IMR-90 (cell line): ENCODE results near the gene CDK5RAP3. TPM values are rescaled to one million over a fixed set of nuclear protein-coding genes. Genes with fewer than 3 reads are reported as not detected.

ENCODE experiments used
- ATAC-seq: fragments of 200-7000 bp; cut with Tn5 transposase; 2 replicates; pipeline ENCODE4 v1.9.1; 2020; ENCODE audit warnings: low read depth, mild to moderate bottlenecking, moderate library complexity
- Bru-seq: library from RNA; stranded (reverse); fragments of 400-500 nt; gene quantifications from one replicate; lab custom pipeline; 2021; lab: Mats Ljungman, UMichigan
- BruChase-seq, 2 experiments: library from RNA; stranded (reverse); fragments of 400-500 nt; gene quantifications; one replicate each; lab custom pipeline; 2021; lab: Mats Ljungman, UMichigan
- BruUV-seq: library from RNA; stranded (reverse); fragments of 400-500 nt; replicated peaks from 2 replicates; lab custom pipeline; 2021; lab: Mats Ljungman, UMichigan
- CTCF ChIA-PET: fragments of 300-600 bp; formaldehyde crosslinking; extraction: SDS; loops from one replicate; lab custom pipeline; 2021; ENCODE audit warnings: antibody characterized with exemption; lab: Yijun Ruan, JAX
- POLR2A ChIA-PET: fragments of 300-600 bp; sonication (Branson Sonifier 250); formaldehyde crosslinking; loops from one replicate; lab custom pipeline; 2022; ENCODE audit warnings: antibody characterized with exemption; ENCODE audit not compliant: unreplicated experiment; lab: Charles Lee
- DNase-seq: peaks from one replicate; pipeline ENCODE4 v3.0.0; 2013
- H2AFZ ChIP-seq: replicated peaks from 2 replicates; pipeline ENCODE3; 2013; ENCODE audit warnings: low read length, mild to moderate bottlenecking; ENCODE audit not compliant: poor library complexity
- H2AK5ac ChIP-seq: 2 replicates; pipeline ENCODE4 v1.6.1; 2013; ENCODE audit warnings: low read depth, low read length, inconsistent platforms
- H2AK9ac ChIP-seq: replicated peaks from 2 replicates; pipeline ENCODE3; 2013; ENCODE audit warnings: mild to moderate bottlenecking, low read depth, low read length, moderate library complexity; ENCODE audit not compliant: poor library complexity
- H2BK120ac ChIP-seq: 2 replicates; pipeline ENCODE4 v1.6.1; 2013; ENCODE audit warnings: low read depth, low read length, inconsistent platforms
- H2BK15ac ChIP-seq: 3 replicates; pipeline ENCODE4 v1.6.1; 2013; ENCODE audit warnings: low read depth, low read length, inconsistent platforms
- H2BK20ac ChIP-seq: 2 replicates; pipeline ENCODE4 v1.6.1; 2013; ENCODE audit warnings: low read depth, mild to moderate bottlenecking, inconsistent platforms, low read length, moderate library complexity
- H2BK5ac ChIP-seq: 2 replicates; pipeline ENCODE4 v1.6.1; 2013; ENCODE audit warnings: mild to moderate bottlenecking, low read depth, low read length, inconsistent platforms; ENCODE audit not compliant: poor library complexity, severe bottlenecking
- H3K14ac ChIP-seq: replicated peaks from 2 replicates; pipeline ENCODE4 v1.6.1; 2013; ENCODE audit warnings: low read depth, low read length, inconsistent platforms
- H3K18ac ChIP-seq: 2 replicates; pipeline ENCODE4 v1.6.1; 2013; ENCODE audit warnings: low read depth, low read length, control low read depth
- H3K23ac ChIP-seq: 2 replicates; pipeline ENCODE4 v1.6.1; 2013; ENCODE audit warnings: low read depth, low read length, inconsistent platforms
- H3K27ac ChIP-seq: 2 replicates; pipeline ENCODE4 v1.5.1; 2013; ENCODE audit warnings: mild to moderate bottlenecking, control low read depth, low read length; ENCODE audit not compliant: insufficient read depth
- H3K27me3 ChIP-seq: 2 replicates; pipeline ENCODE4 v1.6.1; 2013; ENCODE audit warnings: low read length; ENCODE audit not compliant: control insufficient read depth, insufficient read depth
- H3K36me3 ChIP-seq: 2 replicates; pipeline ENCODE4 v1.6.1; 2013; ENCODE audit warnings: low read length, mixed read lengths; ENCODE audit not compliant: control insufficient read depth, insufficient read depth
- H3K4ac ChIP-seq: 2 replicates; pipeline ENCODE4 v1.6.1; 2013; ENCODE audit warnings: low read depth, low read length, inconsistent platforms
- H3K4me1 ChIP-seq: 2 replicates; pipeline ENCODE4 v1.6.1; 2013; ENCODE audit warnings: low read length, mixed read lengths; ENCODE audit not compliant: control insufficient read depth, insufficient read depth
- H3K4me2 ChIP-seq: 2 replicates; pipeline ENCODE4 v1.6.1; 2013; ENCODE audit warnings: low read depth, mild to moderate bottlenecking, control low read depth, low read length, moderate library complexity
- H3K4me3 ChIP-seq: 2 replicates; pipeline ENCODE4 v1.5.1; 2013; ENCODE audit warnings: low read depth, mild to moderate bottlenecking, control low read depth, low read length, moderate library complexity; ENCODE audit not compliant: insufficient read depth
- H3K56ac ChIP-seq: 2 replicates; pipeline ENCODE4 v1.6.1; 2013; ENCODE audit warnings: low read length, inconsistent platforms; ENCODE audit not compliant: insufficient read depth; ENCODE audit errors: extremely low read depth
- H3K79me1 ChIP-seq, 2 experiments: 2 replicates each; pipeline ENCODE4 v1.6.1; 2013; ENCODE audit warnings: low read length in 2 of 2, inconsistent platforms in 1 of 2, low read depth in 1 of 2
- H3K9ac ChIP-seq: 2 replicates; pipeline ENCODE4 v1.6.1; 2013; ENCODE audit warnings: low read depth, low read length, control low read depth
- H3K9me1 ChIP-seq: 2 replicates; pipeline ENCODE4 v1.6.1; 2013; ENCODE audit warnings: low read length, inconsistent platforms; ENCODE audit not compliant: insufficient read depth
- H3K9me3 ChIP-seq: 2 replicates; pipeline ENCODE4 v1.6.1; 2013; ENCODE audit warnings: low read length; ENCODE audit not compliant: control insufficient read depth, insufficient read depth
- H4K20me1 ChIP-seq: 2 replicates; pipeline ENCODE4 v1.6.1; 2013; ENCODE audit warnings: low read length, inconsistent platforms; ENCODE audit not compliant: insufficient read depth
- H4K5ac ChIP-seq: 2 replicates; pipeline ENCODE4 v1.6.1; 2013; ENCODE audit warnings: mild to moderate bottlenecking, low read depth, low read length, control low read depth
- H4K8ac ChIP-seq, 2 experiments: 2 replicates each; pipeline ENCODE4 v1.6.1; 2013; ENCODE audit warnings: low read depth in 2 of 2, low read length in 2 of 2, control low read depth in 1 of 2, inconsistent platforms in 1 of 2
- H4K91ac ChIP-seq: 2 replicates; pipeline ENCODE4 v1.6.1; 2013; ENCODE audit warnings: low read depth, low read length, inconsistent platforms; ENCODE audit not compliant: insufficient read depth
- BHLHE40 ChIP-seq: fragments of 150-350 bp; IDR thresholded peaks from 2 replicates; pipeline ENCODE4 v1.6.1; 2016; ENCODE audit warnings: mild to moderate bottlenecking, low read depth, low read length
- CHD1 ChIP-seq: IDR thresholded peaks from 2 replicates; pipeline ENCODE4 v1.6.1; 2012; ENCODE audit warnings: low read depth, low read length, improper control_type of control experiment
- FOS ChIP-seq: fragments of 150-350 bp; IDR thresholded peaks from 2 replicates; pipeline ENCODE4 v1.6.1; 2016; ENCODE audit warnings: low read depth, low read length
- MAFK ChIP-seq: IDR thresholded peaks from 2 replicates; pipeline ENCODE4 v1.6.1; 2012; ENCODE audit warnings: low read depth, low read length, improper control_type of control experiment
- MAZ ChIP-seq: IDR thresholded peaks from 2 replicates; pipeline ENCODE4 v1.6.1; 2012; ENCODE audit warnings: low read depth, mild to moderate bottlenecking, low read length, improper control_type of control experiment, moderate library complexity, borderline replicate concordance
- MXI1 ChIP-seq: IDR thresholded peaks from 2 replicates; pipeline ENCODE4 v1.6.1; 2012; ENCODE audit warnings: low read depth, mild to moderate bottlenecking, low read length, moderate library complexity, borderline replicate concordance
- NFE2L2 ChIP-seq: fragments of 150-350 bp; IDR thresholded peaks from 2 replicates; pipeline ENCODE4 v1.6.1; 2016; ENCODE audit warnings: low read depth, mild to moderate bottlenecking, low read length
- POLR2A ChIP-seq: IDR thresholded peaks from 2 replicates; pipeline ENCODE4 v1.6.1; 2012; ENCODE audit warnings: mild to moderate bottlenecking, low read depth, low read length
- RAD21 ChIP-seq: IDR thresholded peaks from 2 replicates; pipeline ENCODE4 v1.6.1; 2012; ENCODE audit warnings: low read length, improper control_type of control experiment
- RCOR1 ChIP-seq: IDR thresholded peaks from 2 replicates; pipeline ENCODE4 v1.6.1; 2012; ENCODE audit warnings: mild to moderate bottlenecking, low read length, improper control_type of control experiment; ENCODE audit not compliant: insufficient replicate concordance
- RFX5 ChIP-seq: IDR thresholded peaks from 2 replicates; pipeline ENCODE4 v1.8.0; 2012; ENCODE audit warnings: low read depth, mild to moderate bottlenecking, low read length, moderate library complexity
- SMC3 ChIP-seq: fragments of 150-350 bp; IDR thresholded peaks from 2 replicates; pipeline ENCODE4 v1.6.1; 2016; ENCODE audit warnings: low read depth, mild to moderate bottlenecking, antibody characterized with exemption, low read length, moderate library complexity
- WGBS, 2 experiments: methylation state at CpG; one replicate each; pipeline versions ENCODE4 v1.1.5 to v1.1.7; 2013; ENCODE audit warnings: missing lambda C conversion rate in 2 of 2; ENCODE audit not compliant: insufficient read length in 1 of 2; ENCODE audit errors: extremely low coverage in 2 of 2; 5-methylcytosine and 5-hydroxymethylcytosine counted together
- dilution Hi-C: fragments of 300-500 bp; cut with HindIII; formaldehyde crosslinking; loops from one replicate; pipeline ENCODE4 v1.14.3; 2018; ENCODE audit warnings: low sequenced_read_pairs; ENCODE audit not compliant: unreplicated experiment
- in situ Hi-C: fragments of 300-500 bp; cut with MboI; formaldehyde crosslinking; loops from 3 replicates; pipeline ENCODE4 v1.14.3; 2019; ENCODE audit warnings: low sequenced_read_pairs, inconsistent platforms, mixed read lengths
- intact Hi-C: fragments of 100-400 bp; cut with micrococcal nuclease; formaldehyde crosslinking; loops from 2 replicates; pipeline ENCODE4 v1.10.0; 2022
- long read RNA-seq: library from polyadenylated mRNA; unstranded; transcript quantifications from one replicate; pipeline ENCODE4 v2.0.0, GENCODE V29; 2021; ENCODE audit not compliant: unreplicated experiment
- polyA plus RNA-seq, 3 experiments: library from polyadenylated mRNA; depleted of rRNA; stranded (reverse); fragments of >200 nt; gene quantifications; 2 replicates each; pipeline ENCODE4 v1.2.3, GENCODE V29; 2012; ENCODE audit warnings: low replicate concordance in 1 of 3
- total RNA-seq: library from RNA; depleted of rRNA; stranded (reverse); fragments of >200 nt; gene quantifications from 2 replicates; pipeline ENCODE4 v1.2.3, GENCODE V29; 2012; rRNA removed

Gene CDK5RAP3, protein sequence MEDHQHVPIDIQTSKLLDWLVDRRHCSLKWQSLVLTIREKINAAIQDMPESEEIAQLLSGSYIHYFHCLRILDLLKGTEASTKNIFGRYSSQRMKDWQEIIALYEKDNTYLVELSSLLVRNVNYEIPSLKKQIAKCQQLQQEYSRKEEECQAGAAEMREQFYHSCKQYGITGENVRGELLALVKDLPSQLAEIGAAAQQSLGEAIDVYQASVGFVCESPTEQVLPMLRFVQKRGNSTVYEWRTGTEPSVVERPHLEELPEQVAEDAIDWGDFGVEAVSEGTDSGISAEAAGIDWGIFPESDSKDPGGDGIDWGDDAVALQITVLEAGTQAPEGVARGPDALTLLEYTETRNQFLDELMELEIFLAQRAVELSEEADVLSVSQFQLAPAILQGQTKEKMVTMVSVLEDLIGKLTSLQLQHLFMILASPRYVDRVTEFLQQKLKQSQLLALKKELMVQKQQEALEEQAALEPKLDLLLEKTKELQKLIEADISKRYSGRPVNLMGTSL
- total RNA-seq, result 56.7 and 75.3 TPM in 2 replicates
- polyA plus RNA-seq (2012; rRNA removed), result 138 and 153 TPM in 2 replicates
- polyA plus RNA-seq (2012; cell fraction: cytosol; rRNA removed), result 46.3 and 96.7 TPM in 2 replicates
- polyA plus RNA-seq (2012; cell fraction: nucleus; rRNA removed; ENCODE audit: low replicate concordance), result 1,289 and 1,731 TPM in 2 replicates
- percentile 65 among the genes with signal in this experiment for Bru-seq, nascent RNA
- BruChase-seq, experiment 1, labeled RNA remaining after a 6-hour chase, result percentile 78 among the genes with signal in this experiment
- percentile 74 among the genes with signal in this experiment for BruChase-seq, experiment 2, labeled RNA remaining after a 2-hour chase
- long read RNA-seq, transcript CDK5RAP3-201 (14 exons, 1,866 nt), result major isoform, 48 of 89 reads
- long read RNA-seq, transcript CDK5RAP3-231 (12 exons, 2,759 nt), result minor isoform, 11 of 89 reads
- long read RNA-seq, partial matches to known transcripts, result 15 of 89 reads
- long read RNA-seq, other reads (novel, unspliced or antisense), result 11 of 89 reads

DNA sequence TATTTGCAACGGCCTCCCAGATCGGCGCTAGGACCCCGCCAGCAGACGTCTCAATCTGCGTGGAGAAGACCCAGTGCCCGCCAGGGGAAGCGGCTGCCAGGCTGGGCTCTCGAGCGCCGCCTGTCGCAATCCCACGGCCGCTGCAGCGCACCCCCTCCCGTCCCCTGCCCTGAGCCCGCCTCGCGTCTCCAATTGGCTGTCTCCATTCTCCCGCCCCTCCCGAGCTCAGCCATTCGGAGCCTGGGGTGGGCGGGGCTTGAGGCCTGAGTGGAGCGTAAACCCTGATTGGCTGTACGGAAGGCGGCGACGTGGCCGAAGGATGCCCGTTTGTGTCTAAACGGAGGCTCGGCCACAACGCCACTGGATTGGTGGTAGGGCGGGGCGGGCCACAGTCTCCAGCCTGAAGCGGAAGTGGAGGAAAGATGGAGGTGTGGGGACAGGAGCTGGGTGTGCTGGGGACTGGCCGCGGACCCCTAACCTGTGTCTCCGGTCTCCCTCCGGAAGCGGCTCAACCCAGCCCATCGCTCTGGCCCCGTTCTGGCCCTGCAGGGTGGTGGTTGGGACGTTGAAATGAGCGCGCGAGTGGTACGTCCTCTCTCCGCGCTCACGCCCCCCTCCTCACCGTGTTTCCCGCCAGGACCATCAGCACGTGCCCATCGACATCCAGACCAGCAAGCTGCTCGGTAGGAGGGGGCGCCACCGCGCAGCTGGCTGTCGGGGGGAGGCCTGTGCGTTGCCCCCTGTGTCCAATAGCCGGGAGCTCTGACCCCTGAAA lies at the start of gene CDK5RAP3:
CDK5RAP3 (plus strand) TSS at position 389 of the 775 bp plus-strand sequence; CDS start at position 423, 34 bp downstream.
- ChIA-PET POLR2A (no interaction called here), CTCF (interaction anchor here (0.6 to 1.6 kb wide), 15 partner anchors 10 to 128 kb away, joined by 3 to 15 read pairs (median 3); partner anchors contain the start of genes PNPO and PRR15L)
- Histone ChIP-seq H3K79me1 (peaks cover 14 to 33% of the 10 kb centered on the region in 2 experiments), H3K4me3 (peak within 1 kb of the TSS; percentile 82), H3K23ac (peak within 1 kb of the TSS; percentile 83), H4K5ac (peak within 1 kb of the TSS; percentile 78), H3K4me2 (peak within 1 kb of the TSS; percentile 99), H3K9me3 (no peaks in the 10 kb centered on the region), H4K91ac (peak within 1 kb of the TSS; percentile 91), H3K14ac (peak within 1 kb of the TSS; percentile 97), H3K27ac (peak within 1 kb of the TSS; percentile 73), H3K4me1 (peaks cover 17% of the 10 kb centered on the region), H2AFZ (peak within 1 kb of the TSS; percentile 96), H2BK120ac (peak within 1 kb of the TSS; percentile 89), H2AK5ac (peak within 1 kb of the TSS; percentile 94), H2BK5ac (peak within 1 kb of the TSS; percentile 79), H3K4ac (peak within 1 kb of the TSS; percentile 95), H3K56ac (peak within 1 kb of the TSS; percentile 32; the same call in 1 of the 2 replicates), H2AK9ac (peak within 1 kb of the TSS; percentile 98), H3K36me3 (peaks cover 16% of the 10 kb centered on the region), H2BK15ac (peak within 1 kb of the TSS; percentile 95; the same call in 2 of the 3 replicates), H3K27me3 (no peaks in the 10 kb centered on the region), H3K9me1 (peaks cover 12% of the 10 kb centered on the region), H4K8ac (peak within 1 kb of the TSS; percentile 83 to 94), H3K9ac (peak within 1 kb of the TSS; percentile 79), H3K18ac (peak within 1 kb of the TSS; percentile 51), H4K20me1 (no peaks in the 10 kb centered on the region), H2BK20ac (peak within 1 kb of the TSS; percentile 87)
- in situ Hi-C loops, result no loop called here
- 1% methylated on average over 29 of the region's 62 CpGs; no CpG with 5 or more reads in 1 of the 2 experiments for WGBS, 2 experiments
- intact Hi-C loops, result loop anchor here (1.0 kb wide), 3 partner anchors 22 to 128 kb away; partner anchors contain the start of gene SP2
- dilution Hi-C loops, result no loop called here
- peak; percentile 99 for DNase-seq
- ATAC-seq, result peak; percentile 98
- no TSS peak for BruUV-seq
- TF ChIP-seq BHLHE40 (peak; percentile 78), RAD21 (peak; percentile 74), RCOR1 (peak; percentile 38), MXI1 (peak; percentile 95), POLR2A (peak; percentile 87; the same call in 1 of the 2 replicates), MAZ (peak; percentile 86), SMC3 (peak; percentile 78), CHD1 (no peak), FOS (no peak), MAFK (no peak), RFX5 (0 out of 2 replicates have a peak, but pooled peaks have one; percentile 18), NFE2L2 (0 out of 2 replicates have a peak, but pooled peaks have one; percentile 2)
